Activated CD4-positive, CD25-positive, alpha-beta regulatory T cell treated with anti-CD3 and anti-CD28 coated beads, Interleukin-2, amount 50 U/mL, for 72 hours (primary cell): Measurements from ENCODE around the gene STEAP4.
"Not testable (repeated sequence)": the region's sequence is repeated elsewhere in the genome, so short reads cannot be mapped to it uniquely, and the experiment has no call there.

ENCODE experiments used
- DNase-seq: peaks from one replicate; pipeline ENCODE4 v3.0.0; 2021

STEAP4 gene

DNA sequence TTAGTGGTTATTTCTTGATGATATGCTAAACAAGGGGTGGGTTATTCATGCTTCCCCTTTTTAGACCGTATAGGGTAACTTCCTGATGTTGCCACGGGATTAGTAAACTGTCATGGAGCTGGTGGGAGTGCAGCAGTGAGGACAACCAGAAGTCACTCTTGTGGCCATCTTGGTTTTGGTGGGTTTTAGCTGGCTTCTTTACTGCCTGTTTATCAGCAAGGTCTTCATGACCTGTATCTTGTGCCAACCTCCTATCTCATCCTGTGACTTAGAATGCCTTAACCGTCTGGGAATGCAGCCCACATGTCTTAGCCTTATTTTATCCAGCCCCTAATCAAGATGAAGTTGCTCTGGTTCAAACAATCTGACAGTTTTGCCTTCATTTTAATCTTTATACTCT lies 41.7 kb downstream of the STEAP4 start:
- DNase-seq: not testable (repeated sequence)

DNA sequence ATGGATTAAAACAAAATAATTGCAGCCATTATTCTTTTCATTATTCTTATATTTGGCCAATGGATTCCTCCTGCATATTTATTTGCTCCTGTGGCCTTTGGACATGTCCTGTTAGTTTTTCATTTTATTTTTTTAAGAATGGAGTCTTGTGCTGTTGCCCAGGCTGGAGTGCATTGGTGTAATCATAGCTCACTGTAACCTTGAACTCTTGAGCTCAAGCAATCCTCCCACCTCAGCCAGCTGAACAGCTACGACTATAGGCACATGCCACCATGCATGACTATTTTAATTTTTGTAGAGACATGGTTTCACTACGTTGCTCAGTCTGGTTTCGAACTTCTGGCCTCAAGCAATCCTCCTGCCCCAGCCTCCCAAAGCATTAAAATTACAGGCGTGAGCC lies 44.1 kb downstream of the STEAP4 start:
- DNase-seq: no peak

DNA sequence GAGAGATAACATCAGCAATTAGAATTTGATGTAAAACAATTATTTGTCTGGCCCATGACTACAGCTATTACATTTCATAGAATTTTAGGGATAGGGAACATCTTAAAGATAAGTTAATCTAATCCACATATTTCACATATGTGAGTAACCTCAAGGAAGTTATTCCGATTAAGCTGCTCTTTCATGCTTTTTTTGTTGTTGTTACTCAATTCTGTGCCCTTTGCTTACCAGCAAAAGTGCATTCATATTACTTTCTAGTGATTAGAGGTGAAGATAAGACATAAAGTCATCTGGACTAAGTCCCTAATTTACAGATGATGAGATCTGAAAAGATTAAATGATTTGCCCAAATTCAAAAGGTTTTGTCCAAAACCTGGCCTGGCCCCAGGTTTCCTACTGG lies 46.0 kb downstream of the STEAP4 start:
- no peak for DNase-seq

DNA sequence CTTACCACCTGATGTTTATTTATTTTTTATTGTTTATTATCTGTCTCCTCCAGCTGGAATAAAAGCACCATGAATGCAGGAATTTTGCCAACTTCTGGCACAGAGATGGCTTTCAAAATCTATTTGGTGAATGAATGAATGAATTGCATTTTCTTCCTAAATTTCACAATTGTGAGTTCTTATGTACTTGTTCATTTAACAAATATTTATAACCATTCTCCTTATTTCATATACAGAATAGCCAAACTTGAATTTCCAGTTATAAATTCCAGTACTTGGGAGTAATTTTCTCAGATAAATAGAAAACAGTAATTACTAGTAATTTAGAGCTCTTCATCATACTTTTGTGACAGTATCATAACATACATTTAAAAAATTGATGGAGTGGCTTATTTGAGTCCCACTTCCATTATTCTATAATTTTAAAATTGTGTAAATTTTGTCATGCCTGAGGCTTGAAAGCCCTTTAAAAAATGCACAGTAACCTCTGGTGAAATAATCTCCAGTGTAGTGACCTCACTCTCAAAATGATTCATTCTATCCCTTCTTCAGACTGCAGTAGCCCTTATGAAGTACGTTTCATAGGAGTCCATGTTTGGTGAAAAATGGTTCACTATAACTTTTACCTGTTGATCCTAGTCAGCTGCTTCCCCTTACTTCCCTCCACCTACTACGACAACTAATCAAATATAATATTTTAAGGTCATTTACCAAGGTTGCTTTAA lies 46.9 kb downstream of the STEAP4 start:
- no peak for DNase-seq

DNA sequence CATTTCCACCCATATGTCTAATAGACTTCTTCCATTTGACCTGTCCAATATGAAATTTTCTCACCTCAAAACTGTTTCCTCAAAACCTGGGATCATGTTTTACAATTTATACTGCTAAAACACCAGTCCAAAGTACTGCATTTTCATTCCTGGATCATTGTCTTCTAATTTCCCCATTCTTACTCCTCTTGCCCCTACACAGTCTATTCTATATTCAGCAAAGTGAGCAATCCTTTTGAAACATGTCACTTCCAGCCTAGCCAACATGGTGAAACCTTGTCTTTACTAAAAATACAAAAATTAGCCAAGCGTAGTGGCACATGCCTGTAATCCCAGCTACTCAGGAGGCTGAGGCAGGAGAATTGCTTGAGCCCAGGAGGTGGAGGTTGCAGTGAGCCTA lies 48.4 kb downstream of the STEAP4 start:
- DNase-seq: not testable (repeated sequence)

DNA sequence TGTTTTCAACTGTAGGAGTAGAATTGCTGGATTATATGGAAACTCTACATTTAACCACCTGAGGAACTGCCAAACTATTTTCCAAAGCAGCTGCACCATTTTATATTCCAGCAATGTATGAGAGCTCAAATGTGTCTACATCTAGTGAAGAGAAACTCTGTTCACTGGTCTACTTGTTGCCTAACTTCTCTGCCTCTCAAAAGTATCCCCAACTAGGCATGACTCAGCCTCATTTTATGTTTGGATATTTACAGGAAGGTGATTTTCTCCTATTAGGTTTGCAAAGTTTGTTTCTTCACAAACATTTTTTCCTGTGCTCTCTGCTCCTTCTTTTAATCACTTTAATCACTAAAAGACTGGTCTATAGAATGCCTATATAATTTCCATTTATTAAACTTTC lies 49.8 kb downstream of the STEAP4 start:
- DNase-seq: no peak

DNA sequence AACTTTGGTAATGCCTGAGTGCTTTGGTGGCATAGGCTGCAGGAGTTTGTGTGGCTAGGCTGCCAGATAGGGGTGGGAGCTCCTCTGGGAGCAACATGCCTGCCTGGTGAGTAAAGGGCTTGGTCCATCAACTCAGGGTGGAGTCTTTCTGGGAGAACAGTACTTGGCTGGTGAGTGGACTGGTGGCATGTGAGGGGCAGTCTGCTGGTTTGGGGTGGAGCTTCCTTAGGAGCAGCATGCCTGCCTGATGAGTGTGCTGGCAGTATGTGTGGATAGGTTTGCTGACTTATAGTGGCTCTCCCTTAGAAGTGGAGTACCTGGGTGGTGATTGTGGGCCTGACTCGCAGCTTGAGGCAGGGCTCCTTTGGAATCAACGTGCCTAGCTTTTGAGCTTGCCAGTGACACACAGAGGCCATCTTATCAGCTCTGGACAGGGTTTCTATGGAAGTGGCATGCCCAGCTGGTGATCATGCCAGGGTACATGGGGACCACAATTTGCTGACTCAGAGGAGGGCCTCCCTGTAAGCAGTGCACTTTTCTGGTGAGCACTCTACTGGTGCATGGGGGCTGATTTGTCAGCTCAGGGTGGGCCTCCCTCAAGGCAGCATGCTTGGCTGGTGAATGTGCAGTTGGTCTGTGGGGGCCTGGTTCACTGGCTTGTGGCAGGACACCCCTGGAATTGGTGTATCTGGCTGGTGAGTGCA lies 51.8 kb downstream of the STEAP4 start:
- no peak for DNase-seq

DNA sequence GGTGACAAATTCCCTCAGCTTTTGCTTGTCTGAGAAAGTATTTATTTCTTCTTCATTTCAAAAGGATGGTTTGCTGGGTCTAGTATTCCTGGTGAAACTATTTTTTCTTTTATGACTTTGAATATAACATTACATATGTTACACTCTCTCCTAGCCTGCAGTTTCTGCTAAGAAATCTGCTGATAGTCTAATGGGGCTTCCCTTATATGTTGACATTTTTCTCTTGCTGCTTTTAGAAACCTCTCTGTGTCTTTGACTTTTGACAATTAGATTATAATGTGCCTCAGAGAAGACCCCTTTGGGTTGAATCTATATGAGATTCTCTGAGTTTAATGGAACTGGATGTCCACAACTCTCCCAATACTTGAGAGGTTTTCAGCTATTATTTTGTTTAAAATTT lies 53.1 kb downstream of the STEAP4 start:
- DNase-seq: no peak

DNA sequence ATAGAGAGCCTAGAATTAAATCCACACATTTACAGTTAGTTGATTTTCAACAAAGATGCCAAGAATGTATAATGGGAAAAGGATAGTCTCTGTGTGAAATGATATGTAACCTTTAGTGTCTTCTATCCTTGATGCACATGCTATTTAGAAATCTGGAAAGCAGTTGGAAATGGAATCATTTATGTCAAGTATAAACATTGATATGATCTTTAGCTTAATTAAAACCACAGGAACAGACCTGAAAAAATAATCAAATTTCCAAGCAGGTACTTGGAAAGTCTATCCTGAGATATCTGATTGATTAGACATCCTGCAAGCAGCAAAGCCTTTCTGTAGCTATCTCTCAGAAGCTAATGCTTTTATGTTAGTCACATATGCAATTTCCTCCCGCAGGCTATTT lies 62.4 kb downstream of the STEAP4 start:
- DNase-seq: no peak

DNA sequence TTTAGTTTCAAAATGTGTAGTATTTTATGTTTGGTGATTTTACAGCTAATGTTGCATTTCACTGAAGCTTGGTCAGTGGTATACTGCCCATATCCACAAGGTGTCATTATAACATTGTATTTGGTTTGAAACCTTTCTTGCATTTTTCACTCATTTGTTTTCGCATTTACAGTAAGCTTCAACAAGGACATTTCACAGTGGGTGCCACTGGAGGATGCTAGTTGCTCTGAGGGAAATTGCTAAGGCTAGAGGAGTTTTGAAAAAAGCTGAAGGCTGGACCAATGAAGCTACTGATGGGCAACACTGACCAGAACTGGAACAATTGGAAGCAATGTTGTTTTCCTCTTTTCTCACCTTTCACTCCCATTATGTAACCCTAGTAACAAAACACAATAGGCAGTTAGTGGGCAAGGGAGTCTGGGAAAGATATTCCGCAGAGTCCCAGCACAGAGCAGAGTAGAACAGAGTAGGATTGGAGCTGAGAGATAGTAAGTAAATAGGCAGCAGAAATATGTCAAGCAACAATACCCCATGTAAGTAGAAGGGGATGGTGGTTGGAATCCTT lies 63.3 kb downstream of the STEAP4 start:
- DNase-seq: no peak

DNA sequence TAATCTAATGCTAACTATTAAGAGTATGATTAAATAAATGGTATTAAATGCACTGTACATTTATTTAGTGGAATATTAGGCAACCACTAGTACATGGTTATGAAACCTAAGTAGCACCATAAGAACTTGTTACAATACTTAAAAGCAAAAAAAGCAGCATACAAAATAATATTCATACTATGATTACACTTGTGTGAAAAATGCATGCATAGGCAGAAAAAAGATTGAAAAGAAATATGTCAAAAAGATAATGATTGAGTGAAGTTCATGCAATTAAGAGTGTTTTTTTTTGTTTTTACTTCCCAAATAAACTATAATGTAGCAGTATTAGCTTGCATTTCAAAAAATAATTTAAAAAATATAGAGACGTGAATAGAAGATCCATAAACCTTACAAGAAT lies 66.8 kb downstream of the STEAP4 start:
- DNase-seq: no peak

DNA sequence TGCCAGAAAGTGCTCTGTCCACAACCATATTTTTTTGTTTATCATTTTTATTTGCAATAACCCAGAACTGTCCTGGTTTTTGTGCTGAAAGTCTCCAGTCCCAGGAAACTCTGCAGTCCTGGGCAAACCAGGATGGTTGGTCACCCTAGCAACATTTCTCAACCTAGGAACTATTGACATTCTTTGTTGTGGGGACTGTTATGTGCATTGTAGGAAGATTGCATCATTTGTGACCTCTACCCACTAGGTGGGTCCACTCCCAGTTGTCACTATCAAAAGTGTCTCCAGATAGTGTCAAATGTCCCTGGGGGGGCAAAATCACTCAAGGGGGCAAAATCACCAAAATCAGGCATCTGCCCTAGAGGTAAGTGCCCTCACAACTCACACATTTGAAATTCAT lies 72.9 kb downstream of the STEAP4 start:
- no peak for DNase-seq

DNA sequence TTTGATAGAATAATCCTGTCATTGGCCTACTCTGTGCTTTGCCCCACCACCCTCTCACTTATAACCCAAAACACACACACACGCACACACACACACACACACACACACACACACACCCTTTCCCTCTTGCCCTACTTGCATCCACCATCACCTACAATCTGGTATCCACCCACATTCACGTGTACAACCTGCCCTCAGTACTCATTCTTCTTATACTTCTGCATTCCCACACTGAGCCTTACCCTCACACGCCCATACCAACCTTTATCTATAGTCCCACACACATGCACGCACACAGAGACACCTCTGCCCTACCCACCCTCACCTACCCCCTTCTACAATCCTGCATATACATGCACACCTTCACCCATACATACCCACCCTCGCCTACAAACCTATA lies 76.0 kb downstream of the STEAP4 start:
- DNase-seq: no peak

DNA sequence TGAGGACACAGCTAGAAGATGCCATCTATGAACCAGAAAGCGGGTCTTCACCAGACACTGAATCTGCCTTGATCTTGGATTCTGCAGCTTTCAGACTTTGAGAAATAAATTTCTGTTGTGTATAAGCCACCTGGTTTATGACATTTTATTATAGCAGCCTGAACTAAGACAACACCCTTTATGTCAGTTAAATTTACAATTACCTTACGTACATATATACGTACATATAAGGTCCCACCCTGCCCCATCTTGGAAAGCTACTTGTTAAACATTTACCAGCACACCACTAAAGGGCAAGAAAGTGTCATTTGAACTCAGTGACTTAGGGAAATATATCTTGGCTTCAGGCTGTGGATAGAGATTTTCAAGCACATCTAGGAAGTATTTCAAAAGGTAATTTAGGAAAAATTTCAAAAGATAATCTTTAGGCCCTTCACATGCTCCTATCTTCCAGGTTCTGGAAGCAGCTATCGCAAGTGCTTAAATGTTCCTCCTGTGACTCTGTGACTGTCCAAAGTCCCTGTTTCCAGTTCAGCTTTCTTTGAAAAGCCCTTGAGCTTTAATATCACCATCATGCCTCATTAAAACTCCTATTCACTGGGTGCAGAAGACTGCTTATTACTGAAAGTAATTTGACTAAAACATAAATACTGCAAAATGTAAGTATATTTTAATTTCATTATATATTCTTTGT lies 77.2 kb downstream of the STEAP4 start:
- no peak for DNase-seq

DNA sequence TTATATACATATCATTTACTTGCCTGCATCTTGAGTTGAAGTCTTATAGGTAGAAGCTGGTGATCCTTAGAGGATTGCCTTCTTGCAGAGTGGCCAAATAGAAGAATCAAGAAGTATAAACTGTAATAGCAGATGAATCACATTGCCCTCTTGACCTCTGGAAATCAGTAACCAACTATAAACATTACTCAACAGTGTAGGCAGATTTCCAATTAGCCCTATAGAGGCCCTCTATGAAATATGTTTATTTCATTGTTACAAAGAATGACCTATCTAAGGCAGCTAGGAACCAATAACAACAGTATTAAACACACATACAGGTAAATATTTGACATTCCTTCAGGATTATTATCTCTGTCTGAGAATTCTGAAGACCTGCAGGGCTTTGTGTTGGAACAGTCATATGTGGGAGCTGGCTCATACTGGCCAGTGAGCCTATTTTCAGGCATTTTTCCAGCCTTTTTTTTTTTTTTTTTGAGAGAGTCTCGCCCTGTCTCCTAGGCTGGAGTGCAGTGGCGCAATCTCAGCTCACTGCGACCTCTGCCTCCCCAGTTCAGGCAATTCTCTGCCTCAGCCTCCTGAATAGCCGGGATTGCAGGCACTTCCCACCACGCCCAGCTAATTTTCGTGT lies 79.7 kb downstream of the STEAP4 start:
- no peak for DNase-seq

DNA sequence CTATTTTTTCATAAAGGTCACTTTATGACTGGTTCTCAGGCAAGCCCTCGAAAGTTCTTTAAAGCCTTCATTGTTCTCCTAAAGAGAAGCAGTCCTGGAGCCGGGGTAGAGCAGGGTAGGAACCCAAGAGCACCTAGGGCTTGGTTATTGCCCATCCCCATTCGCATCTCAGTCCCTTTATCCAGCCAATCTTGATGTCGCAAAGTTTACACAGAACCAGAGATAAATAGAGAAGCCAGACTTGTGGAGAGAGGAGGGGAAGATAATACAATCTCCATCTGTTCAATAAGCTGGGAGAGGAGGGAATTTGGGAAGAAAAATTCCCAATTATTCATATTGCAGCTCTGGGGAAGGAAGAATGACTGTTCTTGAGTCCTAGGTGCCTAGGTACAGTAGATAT lies 80.5 kb downstream of the STEAP4 start:
- no peak for DNase-seq

DNA sequence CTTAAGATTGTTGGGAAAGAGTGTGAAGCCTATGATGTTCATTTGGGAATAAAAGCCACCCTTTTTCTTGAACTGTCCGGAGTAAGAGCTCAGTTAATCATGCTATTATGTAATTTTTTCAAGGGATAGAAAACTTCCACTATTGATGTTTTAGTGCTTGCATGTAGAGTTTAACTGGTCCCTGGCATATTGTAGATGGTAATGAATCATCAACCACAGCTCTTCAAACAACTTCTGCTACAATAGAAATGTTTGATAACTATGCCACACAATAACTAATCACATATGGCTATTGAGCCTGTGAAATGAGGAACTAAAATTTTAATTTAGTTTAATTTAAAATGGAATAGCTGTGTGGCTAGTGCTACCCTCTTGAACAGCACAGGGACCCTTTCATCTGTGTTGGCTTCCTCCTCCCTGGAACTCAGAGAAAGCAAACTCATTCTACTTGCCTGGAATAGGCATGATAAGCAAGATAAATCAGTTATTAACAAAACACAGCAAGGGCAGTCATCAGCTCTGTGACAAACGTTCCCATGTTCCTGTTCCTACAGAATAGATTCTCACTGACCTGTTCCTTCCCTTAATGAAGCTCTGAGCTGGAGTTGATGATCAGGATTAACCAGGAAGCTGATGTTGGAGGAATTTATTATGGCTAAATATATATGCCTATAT lies 82.0 kb downstream of the STEAP4 start:
- DNase-seq: no peak

DNA sequence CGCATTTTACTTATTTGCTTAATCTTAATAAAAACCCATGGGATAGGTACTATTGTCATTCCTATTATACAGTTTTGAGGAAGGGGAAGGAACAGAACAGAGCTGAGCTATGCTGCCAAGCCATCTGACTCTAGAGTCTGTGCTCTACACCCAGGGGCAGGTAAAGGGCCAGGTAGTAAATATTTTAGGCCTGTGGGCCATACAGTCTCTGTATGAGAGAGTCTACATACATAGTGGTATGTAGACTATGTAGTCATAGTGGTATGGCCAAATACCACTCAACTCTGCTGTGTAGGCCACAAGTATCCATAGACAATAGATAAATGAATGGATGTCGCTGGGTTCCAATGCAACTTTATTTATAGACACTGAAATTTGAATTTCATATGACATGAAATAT lies 83.4 kb downstream of the STEAP4 start:
- DNase-seq: no peak
